ENCODE results near the gene PIP5KL1.

The PIP5KL1 gene

DNA sequence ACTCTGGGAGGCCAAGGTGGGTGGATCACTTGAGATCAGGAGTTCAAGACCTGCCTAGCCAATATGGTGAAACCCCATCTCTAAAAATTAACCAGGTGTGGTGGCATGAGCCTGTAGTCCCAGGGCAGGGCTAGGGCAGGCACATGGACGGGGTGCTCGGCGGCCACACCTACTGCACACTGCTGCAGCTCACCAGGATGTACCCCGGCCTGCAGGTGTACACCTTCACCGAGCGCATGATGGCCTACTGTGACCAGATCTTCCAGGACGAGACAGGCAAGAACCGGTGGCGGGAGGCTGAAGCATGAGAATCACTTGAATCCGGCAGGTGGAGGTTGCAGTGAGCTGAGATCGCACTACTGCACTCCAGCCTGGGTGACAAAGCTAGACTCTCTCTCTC lies 16.9 kb downstream of the PIP5KL1 start:
- DNase-seq (ENCODE audit: low read depth in 2 of 2), result no peak

DNA sequence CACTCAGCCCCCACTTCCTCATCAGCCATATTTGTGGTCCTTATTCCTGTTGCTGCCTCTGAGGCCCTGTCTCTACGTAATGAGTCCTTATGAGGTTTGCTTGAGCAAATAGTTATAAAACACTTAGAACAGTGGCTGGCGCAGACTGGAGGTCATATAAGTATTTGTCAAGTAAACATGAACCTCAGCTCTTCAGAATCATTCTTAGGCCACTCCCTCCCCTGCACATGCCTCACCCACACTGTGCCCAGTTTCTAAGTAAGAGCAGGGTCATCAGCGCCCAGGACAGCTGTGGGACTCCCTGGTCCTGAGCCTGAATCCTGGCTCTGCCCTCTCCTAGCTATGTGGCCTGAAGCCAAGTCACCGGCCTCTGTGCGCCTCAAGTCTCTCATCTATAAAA lies 17.7 kb downstream of the PIP5KL1 start:
- no peak for DNase-seq (ENCODE audit: low read depth in 2 of 2)

DNA sequence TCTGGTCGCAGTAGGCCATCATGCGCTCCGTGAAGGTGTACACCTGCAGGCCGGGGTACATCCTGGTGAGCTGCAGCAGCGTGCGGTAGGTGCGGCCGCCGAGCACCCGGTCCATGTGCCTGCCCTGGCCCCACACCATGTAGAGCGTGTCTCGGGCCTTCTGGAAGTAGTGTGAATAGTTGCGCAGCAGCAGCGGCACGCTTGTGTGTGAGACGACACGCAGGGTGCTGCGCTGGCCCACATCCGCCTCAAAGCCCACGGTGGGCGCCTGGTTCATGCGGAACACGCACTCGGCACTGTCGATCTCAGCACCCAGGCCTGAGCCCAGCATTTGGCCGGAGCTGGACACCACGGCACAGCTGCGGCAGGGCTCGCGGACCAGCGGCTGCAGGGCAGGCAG lies 18.3 kb downstream of the PIP5KL1 start:
- DNase-seq (ENCODE audit: low read depth in 2 of 2), result no peak

DNA sequence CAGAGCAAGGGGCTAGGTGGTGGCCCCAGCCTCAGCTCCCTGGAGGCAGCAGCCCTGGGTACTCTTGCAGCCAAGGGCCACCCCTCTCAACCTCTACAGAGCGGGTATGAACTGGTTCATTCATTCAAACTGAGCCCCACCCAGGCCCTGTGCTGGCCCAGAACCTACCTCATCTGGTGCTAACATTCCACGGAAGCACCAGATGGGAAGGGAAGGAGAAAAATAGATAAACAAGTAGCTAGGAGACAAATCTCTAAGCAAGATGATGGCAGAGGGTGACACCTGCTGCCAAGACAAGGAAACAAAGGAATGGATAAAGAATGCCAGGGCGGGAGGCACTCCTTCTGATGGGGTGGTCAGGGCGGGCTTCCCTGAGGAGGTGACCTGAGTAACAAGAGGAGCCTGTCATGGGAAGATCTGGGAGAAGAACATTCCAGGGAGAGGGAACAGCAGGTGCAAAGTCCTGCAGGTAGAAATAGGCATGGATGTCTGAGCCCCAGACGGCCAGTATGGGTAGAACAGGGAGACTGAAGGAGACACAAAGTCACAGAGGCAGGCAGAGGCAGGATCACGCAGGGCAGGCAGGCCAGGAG lies 19.9 kb downstream of the PIP5KL1 start:
- DNase-seq (ENCODE audit: low read depth in 2 of 2), result no peak

DNA sequence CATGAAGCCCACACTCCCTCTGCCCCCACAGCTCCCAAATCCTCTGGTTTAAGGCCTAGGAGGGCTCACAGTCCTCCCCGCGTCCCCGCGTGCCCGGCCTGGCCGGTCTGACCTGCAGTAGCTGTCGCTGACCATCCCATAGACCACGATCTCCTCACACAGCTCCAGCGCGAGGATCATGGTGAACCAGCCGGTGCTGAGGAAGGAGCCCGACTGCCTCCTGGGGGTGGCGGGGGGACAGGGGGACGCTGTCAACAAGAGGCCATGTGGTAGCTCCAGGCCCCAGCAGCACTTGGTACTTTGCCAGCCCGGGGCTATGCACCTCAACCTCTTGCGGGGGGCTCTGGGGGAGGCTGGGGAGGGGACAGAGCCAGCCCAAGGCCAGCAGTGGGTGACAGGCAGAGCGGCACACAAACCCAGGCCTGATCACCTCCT lies 20.7 kb downstream of the PIP5KL1 start:
- DNase-seq (ENCODE audit: low read depth in 2 of 2), result no peak

DNA sequence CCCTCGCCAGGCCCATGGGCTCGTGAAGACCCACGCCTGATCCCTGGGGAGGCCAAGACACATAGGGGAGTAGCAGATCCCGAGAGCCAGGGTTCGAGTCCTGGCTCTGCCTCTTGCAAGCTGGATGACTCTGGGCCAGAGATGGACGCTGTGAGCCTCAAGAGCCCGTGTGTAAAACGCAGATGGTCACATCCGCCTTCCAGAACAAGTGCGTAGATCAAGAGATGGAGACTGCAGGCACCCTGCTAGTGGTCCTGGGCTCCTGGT lies 22.0 kb downstream of the PIP5KL1 start:
- DNase-seq (ENCODE audit: low read depth in 2 of 2), result no peak

DNA sequence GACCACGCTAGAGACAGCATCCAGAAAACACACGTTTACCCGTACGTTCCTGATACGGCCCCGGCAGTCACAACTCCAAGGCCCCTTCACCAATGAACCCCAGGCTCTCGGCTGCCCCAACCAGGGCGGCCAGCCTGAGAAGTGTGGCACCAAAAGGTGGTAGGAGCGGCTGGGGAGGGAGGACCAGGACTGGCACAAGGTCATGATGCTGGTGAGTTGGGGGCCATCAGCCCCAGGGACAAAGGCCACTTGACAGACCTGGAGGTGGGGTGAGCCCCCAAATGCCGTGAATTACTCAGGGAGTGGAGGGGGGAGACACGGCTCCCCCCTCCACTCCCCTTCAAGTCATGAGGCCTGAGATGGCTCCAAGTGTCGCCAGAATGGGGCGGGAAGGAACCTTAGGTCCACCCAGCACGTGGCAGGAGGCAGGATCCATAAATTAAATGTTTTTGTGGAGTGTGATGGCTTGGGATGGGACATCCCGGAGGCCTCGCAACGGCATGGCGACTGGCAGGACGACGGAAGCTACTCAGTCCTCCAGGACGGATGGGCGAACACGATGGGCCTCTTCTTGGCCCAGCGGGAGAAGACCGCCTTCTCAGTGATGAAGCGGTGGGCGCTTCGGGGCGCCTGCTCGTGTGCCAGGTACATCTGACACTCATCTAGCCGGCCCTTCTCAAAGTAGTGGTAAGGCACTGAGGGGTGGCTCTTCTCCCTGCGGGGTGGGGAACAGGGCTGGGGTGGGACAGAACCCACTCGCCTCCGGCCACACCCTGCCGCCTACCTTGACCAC lies 22.5 kb downstream of the PIP5KL1 start:
- DNase-seq (ENCODE audit: low read depth in 2 of 2), result no peak

DNA sequence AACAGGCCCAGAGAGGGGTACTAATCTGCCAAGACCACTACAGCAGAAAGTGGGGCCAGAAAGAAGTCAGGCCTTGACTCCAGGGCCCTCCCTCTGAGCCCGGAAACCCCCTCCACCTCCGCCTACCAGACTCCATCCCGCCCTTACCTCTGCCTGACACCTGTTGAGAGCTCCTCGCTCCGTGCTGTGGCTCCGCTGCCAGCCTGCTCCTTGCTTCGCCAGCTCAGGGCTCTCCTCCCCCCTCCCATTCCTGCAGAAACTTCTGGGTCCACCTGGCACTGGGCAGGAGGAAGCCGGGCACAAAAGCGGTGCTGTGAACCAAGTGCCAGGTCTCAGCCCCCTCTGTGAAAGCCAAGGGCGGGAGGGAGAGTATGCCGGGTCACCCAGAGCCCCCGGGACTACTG lies 24.8 kb downstream of the PIP5KL1 start:
- no peak for DNase-seq (ENCODE audit: low read depth in 2 of 2)

DNA sequence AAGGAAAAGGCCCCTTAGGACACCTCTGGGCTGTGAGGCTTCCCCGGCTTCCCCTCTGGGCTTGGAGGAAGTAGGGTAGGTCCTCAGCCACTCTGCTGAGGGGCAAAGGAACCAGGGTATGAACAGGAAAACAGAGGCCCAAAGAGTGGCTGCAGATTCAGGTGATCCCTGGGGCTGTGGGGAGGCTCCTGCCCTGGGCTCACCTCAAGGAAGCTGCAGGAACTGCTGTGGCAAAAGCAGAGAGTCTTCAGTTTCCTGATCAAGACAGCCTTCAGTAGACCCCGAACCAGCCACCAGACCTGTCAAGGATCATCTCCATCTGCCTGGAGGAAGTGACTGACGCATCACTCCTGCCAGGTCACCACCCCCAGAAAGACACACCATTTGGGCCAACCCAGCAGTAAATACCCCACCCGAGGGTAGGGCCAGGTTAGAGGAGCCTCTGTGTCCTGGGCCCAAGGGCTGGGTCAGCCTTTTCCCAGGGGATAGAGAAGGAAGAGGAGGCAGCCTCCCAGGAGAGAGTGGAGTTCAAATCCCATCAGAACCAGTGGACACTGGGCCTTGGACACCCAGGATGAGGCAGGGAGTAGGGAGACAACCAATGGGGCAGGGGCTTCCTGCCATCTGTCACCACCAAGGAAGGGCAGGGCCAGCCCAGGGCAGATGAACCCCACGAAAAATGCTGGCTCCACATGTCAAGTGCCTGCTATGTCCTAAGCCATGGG lies 25.4 kb downstream of the PIP5KL1 start:
- no peak for DNase-seq (ENCODE audit: low read depth in 2 of 2)

DNA sequence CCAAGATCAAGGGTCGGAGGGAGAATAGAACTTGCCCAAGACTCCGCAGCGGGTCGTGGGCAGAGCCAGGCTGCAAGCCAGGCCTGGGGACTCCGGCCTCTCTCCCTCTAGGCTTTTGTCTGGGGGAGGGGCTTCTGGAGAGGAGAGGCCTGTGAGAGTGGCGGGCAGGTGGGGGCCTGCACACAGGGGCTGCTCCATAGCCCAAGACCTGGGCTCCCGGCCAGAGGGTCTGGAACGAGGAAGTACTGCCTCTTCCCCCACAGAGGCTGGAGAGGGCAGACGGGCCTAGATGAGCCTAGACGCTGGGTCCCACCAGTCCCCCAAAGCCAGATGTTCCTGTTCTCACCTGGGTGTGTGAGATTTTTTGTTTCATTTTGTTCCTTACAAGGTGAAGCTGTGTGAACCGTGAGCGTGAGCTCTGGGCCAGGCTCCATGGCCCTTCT lies 26.0 kb downstream of the PIP5KL1 start:
- DNase-seq (ENCODE audit: low read depth in 2 of 2), result no peak

DNA sequence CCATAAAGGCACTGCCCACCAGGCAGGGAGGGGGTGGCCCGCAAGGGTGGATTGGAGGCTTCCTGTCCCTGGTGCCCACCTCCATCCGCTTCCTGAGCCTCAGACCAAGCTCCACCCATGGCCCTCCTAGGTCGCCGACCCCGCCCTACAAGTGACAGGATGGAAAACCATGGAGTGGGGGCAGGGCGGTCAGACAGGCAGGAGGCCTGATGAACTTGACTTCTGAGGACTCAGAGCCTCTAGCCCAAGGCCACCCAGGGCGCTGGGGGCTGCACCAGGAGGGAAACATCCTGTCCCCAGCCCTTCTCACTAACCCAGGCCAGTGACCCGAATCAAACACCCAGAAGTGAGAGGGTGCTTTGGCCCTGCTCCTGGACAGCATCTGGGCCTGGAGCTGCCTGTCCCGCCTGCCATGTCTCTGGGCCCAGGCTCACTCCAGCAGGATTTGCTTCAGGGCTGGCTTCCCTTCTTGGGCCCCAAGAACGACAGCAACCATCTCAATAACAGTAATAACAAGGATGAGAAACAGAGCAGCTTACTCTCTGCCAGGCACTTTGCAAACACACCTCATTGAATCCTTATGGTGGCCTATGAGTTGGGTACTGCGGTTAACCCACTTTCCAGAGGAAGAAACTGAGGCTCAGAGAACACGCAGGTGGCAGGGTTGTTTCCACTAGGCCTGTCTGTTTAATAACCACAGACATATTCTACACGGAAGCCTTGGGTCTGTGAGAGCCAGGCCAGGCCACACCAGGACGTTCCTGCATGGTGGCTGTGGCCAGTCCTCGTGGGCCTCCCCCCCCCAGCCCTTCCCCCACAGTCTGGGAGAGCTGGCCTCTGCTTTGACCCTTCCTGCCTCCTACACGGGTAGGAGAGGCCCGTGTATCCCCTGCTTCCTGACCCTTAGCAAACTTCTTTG lies 26.8 kb downstream of the PIP5KL1 start:
- DNase-seq (ENCODE audit: low read depth in 2 of 2), result peak; percentile 82 to 86

DNA sequence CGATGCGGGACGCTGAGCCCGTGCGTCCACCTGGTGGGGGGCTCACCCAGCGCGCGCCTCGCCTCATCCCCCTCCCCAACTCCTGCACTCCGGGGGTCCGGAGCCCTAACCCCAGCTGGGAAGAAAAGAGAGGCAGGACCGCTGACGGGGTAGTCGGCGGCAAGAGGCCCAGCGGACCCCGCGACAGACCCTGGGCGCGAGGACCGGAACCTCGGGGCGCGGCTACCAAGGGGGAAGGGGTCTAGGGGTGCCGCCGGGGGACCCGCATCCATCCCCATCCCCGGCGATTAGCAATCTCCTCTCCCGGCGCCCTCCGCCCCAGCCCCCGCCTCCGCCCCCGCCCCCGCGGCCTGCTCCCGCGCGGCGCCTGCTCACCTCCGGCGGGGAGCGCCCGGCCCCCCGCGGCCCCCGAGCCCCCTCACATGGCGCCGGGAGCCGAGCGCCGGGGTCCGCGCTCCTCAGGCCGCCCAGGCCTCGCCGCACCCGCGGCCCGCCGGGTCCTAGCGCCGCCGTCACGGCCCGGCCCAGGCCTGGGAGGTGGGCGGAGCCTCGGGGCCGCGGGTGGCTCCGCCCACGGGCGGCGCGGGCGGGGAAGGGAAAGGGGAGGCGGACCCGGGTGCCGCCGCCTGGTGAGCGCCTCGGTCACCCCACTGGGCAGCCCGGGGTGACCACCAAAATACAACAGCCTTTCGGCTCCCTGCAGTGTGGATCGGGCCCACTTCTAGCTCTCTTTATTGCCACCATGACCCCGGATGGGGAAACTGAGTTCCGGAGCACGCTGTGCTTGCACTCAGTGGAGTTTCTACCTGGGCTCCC lies 31.2 kb downstream of the PIP5KL1 start, which contains the start of gene ST6GALNAC6:
Gene ST6GALNAC6, minus strand, starts transcription at position 476 of the 816 bp plus-strand sequence. CDS start 1,622 bp downstream, outside the sequence.
- peak; percentile 65 to 71 for DNase-seq (ENCODE audit: low read depth in 2 of 2)

DNA sequence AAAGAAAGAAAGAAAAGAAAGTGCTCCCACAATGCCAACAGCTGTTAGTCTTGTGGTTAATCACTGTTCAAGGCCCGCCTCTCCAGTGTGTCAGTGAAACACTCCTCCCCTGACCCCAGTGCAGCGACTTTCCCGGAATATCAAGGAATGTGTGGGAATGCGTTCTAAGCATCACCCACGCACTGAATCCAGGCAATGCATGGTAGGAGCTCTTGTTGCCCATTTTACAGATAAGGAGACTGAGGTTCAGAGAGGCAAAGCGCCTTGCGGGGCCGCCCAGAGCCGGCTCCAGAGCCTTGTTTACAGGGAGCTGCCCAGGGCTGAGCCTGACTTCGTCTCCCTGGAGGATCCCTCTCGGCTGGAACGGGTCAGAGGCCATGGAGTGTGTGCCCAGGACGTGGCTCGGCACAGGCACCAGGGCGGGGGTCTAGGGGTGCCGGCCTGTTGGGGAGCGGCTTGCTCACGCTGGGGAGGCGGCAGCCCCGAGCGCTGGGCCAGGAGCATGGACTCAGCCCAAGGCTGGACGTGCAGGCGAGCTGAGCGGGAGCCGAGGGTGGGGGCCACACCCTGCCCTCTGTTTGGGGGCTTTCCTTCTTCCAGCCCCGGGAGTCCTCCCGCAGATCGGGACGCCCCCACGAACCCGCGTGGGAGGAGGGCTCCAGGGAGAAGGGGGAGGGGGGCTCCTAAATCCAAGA lies 32.0 kb downstream of the PIP5KL1 start:
- DNase-seq (ENCODE audit: low read depth in 2 of 2), result no peak

DNA sequence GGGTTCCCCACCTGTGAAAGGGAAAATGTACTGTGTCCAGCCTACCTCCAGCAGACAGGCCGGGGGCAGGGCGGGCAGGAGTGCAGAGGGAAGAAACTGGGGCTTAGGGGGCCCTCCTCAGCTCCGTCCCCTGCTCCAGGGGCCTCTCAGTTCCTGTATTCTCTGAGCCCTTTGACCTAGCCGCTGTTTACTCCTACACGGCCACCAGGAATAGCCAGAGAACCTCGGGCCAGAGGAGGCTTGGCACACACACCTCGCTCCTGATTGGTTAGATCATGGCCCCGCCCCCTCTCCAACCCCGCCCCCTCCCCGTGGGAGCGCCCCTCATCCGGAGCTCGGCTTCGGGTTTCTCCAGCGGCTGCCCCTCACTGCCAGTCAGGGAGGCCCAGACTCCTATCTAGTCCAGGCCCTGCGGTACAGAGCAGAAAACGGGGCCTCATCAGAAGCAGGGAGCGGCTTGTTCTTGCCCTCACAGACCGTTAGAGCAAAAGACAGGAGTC lies 33.3 kb downstream of the PIP5KL1 start:
- peak in 1 of 2 donors; percentile 32 for DNase-seq (ENCODE audit: low read depth in 2 of 2)

DNA sequence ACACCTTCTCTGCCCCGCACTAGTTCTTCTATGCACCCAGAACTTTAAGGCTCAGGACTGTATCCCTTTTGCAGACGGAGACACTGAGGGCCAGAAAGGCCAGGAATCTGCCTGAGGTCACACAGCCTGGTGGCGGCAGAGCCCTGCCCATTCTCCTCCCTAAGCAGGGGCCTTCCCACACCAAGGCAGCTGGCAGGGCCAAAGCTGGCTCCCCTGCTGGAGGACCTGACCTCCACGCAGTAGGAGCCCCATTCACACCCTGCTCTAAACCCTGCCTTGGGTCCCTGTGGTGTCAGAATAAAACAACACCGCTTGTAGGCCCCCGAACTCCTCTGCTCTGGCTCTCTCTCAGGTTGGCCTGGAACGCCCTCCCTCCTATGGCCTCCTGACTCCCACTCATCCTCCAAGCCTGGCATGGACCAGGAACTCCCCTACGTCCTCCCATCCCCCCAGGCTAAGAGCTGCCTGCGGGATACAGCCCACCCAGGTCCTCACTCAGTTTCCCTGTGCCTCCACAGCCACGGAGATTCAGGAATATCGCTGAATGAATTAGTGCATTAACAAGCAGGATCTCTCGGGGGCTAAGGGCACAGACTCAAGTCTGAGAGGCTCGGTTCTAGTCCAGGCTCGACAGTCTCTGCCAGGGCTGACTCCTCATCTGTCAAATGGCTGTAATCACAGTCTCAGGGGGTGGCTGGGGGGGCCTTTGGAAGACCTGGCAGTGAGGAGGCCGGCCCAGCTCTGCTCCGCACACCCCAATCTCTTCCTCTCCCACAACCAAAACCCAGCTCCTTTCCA lies 34.0 kb downstream of the PIP5KL1 start:
- no peak for DNase-seq (ENCODE audit: low read depth in 2 of 2)

DNA sequence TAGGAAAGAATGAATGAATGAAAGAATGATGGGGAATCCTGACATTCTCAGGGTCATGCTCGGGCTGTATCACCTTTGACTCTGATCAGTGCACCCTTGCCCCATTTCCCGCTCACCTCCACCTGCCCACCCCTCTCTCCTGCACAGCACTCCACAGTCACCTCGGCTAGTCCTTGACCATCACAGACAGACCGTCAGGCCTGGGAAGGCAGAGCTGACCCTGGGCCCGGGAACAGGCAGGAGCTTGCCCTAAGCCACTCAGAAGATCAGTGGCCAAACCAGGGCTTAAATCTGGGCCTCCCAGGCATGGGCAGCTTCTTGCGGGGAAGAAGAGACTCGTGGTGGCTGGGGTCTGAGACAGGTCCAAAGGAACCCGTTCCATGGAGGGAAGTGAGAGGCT lies 34.8 kb downstream of the PIP5KL1 start:
- DNase-seq (ENCODE audit: low read depth in 2 of 2), result no peak

DNA sequence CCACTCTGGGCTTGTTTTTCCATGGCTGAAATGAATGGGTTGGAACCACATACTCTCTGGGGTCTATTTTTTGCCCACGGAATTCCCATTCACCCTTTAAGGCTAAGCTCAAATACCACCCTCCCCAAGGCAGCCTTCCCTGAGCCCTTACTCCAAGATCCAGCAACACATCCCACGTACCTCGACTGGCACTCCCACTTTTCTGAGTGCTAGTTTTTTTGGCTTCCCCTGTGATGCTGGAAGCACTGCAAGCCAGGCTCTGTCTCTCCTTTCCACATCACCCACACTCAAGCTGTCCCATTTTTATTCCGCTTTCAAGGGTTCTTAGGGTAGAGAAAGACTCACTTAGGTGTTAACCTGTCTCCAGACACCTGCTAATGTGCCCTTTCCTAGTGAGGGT lies 37.2 kb downstream of the PIP5KL1 start:
- no peak for DNase-seq (ENCODE audit: low read depth in 2 of 2)

DNA sequence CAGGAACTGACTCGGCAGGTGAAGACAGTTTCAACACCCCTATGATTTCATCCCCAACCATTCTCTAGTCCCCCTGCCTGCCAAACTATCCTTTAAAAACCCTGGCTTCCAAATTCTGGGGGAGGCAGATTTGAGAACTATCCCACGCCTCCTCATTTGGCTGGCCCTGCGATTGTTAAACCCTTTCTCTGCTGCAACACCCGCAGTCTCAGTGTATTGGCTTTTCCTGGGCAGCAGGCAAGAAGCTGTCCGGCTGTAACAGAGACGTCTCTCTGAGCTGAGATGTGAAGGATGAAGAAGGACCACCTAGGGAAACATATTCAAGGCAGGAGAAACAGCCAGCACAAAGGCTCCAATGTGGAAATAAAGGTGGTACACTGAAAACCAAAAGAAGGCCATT lies 37.7 kb downstream of the PIP5KL1 start:
- no peak for DNase-seq (ENCODE audit: low read depth in 2 of 2)

DNA sequence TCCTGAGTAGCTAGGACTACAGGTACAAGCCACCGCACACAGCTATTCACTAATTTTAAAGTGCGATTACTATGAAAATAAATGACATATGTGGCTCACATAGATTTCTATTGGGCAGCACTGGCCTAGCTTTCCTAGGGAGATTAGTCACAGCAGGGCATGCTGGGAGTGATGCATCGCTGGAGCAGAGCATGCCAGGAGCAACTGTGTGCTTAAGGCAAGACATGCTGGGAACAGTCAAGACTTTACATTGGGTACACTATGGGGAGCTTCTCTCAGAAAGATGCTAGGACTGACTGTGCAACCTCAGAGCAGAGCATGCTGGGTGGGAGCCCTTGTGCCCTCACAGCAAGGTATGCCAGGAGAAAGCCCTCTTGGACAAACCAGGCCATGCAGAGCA lies 40.5 kb downstream of the PIP5KL1 start:
- DNase-seq (ENCODE audit: low read depth in 2 of 2), result no peak

All from stimulated activated CD8-positive, alpha-beta memory T cell treated with anti-CD3 and anti-CD28 coated beads, Interleukin-15, amount 100 ng/mL, for 48 hours (primary cell).